Loucy (cell line): ENCODE data around the gene MAML2.

ENCODE experiments used
- H2AFZ ChIP-seq: fragments of 200-600 bp; sonication (generic); 2 replicates; pipeline ENCODE4 v1.6.0; 2016; ENCODE audit warnings: antibody characterized with exemption, mild to moderate bottlenecking, low read length, moderate library complexity
- H3F3A ChIP-seq: fragments of 200-600 bp; 2 replicates; pipeline ENCODE4 v1.6.0; 2016; ENCODE audit warnings: antibody characterized with exemption, low read depth, mild to moderate bottlenecking
- H3K27me3 ChIP-seq: fragments of 200-600 bp; sonication (generic); 2 replicates; pipeline ENCODE4 v1.6.1; 2014; ENCODE audit warnings: low read length, mild to moderate bottlenecking; ENCODE audit not compliant: insufficient read depth, poor library complexity, severe bottlenecking
- H3K36me3 ChIP-seq: fragments of 200-600 bp; sonication (generic); 2 replicates; pipeline ENCODE4 v1.6.1; 2016; ENCODE audit warnings: low read length; ENCODE audit not compliant: insufficient read depth
- H3K4me1 ChIP-seq: fragments of 200-600 bp; sonication (generic); 2 replicates; pipeline ENCODE4 v1.5.1; 2014; ENCODE audit warnings: low read length, mild to moderate bottlenecking; ENCODE audit not compliant: insufficient read depth, poor library complexity, severe bottlenecking
- H3K4me2 ChIP-seq: fragments of 200-600 bp; sonication (generic); 2 replicates; pipeline ENCODE4 v1.6.0; 2014; ENCODE audit warnings: antibody characterized with exemption, low read length, low read depth, mild to moderate bottlenecking; ENCODE audit not compliant: poor library complexity, severe bottlenecking
- H3K4me3 ChIP-seq: fragments of 200-600 bp; sonication (generic); 2 replicates; pipeline ENCODE4 v1.5.1; 2014; ENCODE audit warnings: low read length, mild to moderate bottlenecking, mixed read lengths; ENCODE audit not compliant: poor library complexity, severe bottlenecking
- H3K79me2 ChIP-seq: fragments of 200-600 bp; sonication (generic); 2 replicates; pipeline ENCODE4 v1.6.1; 2014; ENCODE audit warnings: low read length; ENCODE audit not compliant: insufficient read depth
- H3K9ac ChIP-seq: fragments of 200-600 bp; sonication (generic); 2 replicates; pipeline ENCODE4 v1.6.0; 2014; ENCODE audit warnings: mild to moderate bottlenecking, low read depth, low read length, moderate library complexity; ENCODE audit not compliant: poor library complexity, severe bottlenecking
- H3K9me2 ChIP-seq: fragments of 200-600 bp; sonication (generic); replicated peaks from 2 replicates; pipeline ENCODE4 v1.6.1; 2016; ENCODE audit warnings: low read depth, low read length, mixed read lengths
- H3K9me3 ChIP-seq: fragments of 200-600 bp; sonication (generic); 2 replicates; pipeline ENCODE4 v1.6.1; 2014; ENCODE audit warnings: mild to moderate bottlenecking, antibody characterized with exemption, low read length, low read depth; ENCODE audit not compliant: insufficient read depth
- H4K20me1 ChIP-seq: fragments of 200-600 bp; sonication (generic); 2 replicates; pipeline ENCODE4 v1.6.0; 2014; ENCODE audit warnings: antibody characterized with exemption, low read length, mild to moderate bottlenecking; ENCODE audit not compliant: insufficient read depth, poor library complexity, severe bottlenecking
- EZH2phosphoT487 ChIP-seq: fragments of 200-600 bp; IDR thresholded peaks from 2 replicates; pipeline ENCODE4 v1.6.1; 2018; ENCODE audit warnings: antibody characterized with exemption, mild to moderate bottlenecking, moderate library complexity, borderline replicate concordance
- TF ChIP-seq, protein P1 (sequence below): fragments of 200-600 bp; sonication (generic); conservative IDR thresholded peaks from 2 replicates; pipeline ENCODE4 v1.5.1; 2014; ENCODE audit warnings: mild to moderate bottlenecking, antibody characterized with exemption, low read length

The MAML2 gene

DNA sequence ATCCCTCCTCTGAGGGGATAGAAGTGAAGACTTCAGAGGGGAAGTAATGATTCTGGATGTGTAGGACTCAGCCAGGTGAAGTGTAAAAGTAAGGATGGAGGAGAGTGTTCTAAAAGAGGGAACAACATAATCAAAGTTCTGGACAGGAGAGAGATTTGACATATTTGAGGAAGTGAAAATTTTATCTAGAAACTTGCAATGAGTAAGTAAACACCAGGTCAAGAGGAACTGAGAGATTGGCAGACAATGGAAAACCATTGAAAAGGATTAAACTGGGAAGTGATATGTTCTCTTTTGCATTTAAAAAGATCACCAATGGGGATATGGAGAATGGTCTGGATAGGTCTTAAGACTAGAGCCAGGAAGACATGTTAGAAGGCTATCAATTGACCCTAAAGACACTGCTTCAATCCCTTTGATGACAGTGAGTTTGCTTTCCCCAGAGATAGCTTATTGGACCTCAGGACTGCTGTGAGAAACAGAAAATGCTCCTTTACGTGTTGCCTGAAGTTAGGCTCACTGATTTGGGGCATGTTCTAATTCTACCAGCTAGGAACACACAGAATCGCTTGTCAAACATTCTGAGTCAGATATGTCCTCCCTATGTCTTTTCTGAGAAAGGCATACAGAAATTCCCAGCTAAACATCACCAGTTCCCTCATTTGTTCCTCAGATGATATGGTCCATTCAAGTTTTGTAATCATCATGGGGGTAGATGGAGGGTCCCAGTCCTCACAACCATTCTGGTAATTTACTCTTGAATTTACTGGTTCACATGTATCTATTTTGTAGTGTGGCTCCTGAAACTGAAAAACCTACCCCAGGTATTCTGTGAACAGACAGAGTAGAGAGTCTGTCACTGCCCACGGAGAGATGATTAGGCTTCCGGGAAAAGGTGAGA, 144.9 kb downstream of the MAML2 start:
- Histone ChIP-seq H3K79me2 (no peaks in the 10 kb centered on the region), H3K36me3 (no peaks in the 10 kb centered on the region), H4K20me1 (no peaks in the 10 kb centered on the region), H3K4me1 (peaks cover 12% of the 10 kb centered on the region), H3K4me3 (no peak overlapping the region), H3K4me2 (no peak overlapping the region), H3K9ac (no peak overlapping the region), H3K9me2 (no peaks in the 10 kb centered on the region), H3K27me3 (no peaks in the 10 kb centered on the region), H3K9me3 (no peaks in the 10 kb centered on the region), H2AFZ (peak overlapping the region; percentile 28; the same call in 1 of the 2 replicates), H3F3A (no peaks in the 10 kb centered on the region)
- no peak for TF ChIP-seq EZH2phosphoT487

DNA sequence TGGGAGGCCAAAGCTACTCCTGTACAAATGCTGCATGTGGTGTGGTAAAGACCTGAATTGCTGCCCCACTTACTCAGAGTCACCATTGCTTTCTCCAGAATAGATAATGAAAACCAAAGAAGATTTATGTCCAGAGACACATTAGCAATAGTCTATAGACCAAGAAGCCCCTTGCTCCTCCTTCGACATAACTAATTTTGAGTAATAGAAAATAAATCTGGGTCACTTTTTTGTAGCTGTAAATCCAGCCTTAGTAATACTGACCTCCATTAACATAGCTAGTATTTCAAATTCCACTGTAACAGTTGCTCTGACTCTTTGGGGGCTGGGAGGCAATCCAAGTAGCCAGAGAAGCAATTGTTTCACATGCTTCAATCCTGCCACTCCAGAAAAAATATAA, 145.9 kb downstream of the MAML2 start:
- H3K79me2 ChIP-seq = no peaks in the 10 kb centered on the region
- H3K4me2 ChIP-seq = no peak overlapping the region

DNA sequence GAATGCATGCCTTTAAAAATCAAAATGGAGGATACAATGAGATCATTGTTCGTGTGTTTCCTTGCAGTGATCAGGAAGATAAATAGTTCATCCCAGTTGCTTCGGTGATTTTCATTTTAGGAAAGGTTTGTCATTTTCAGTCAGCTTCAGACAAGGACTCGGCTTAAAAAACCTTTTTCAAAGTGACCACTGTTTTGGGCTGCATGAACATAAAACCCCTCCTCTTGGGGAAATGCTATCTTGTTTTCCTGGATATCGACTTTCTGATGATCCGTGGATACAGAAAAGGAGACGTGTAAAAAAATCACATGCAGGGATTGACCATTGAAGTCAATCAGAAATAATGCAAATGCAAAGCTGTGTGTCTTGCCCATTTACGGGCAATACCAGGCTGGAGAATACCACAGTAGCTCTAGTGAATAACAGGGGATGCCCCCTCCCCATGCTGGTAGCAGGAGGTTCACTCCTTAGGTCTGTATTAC, 146.8 kb downstream of the MAML2 start:
- Histone ChIP-seq H3F3A (no peaks in the 10 kb centered on the region), H3K27me3 (no peaks in the 10 kb centered on the region), H3K9me3 (no peaks in the 10 kb centered on the region), H3K4me2 (no peak overlapping the region), H2AFZ (no peak overlapping the region), H3K9me2 (no peaks in the 10 kb centered on the region), H3K4me3 (no peak overlapping the region), H3K79me2 (no peaks in the 10 kb centered on the region), H3K9ac (no peak overlapping the region), H3K36me3 (no peaks in the 10 kb centered on the region), H3K4me1 (peaks cover 12% of the 10 kb centered on the region), H4K20me1 (no peaks in the 10 kb centered on the region)
- TF ChIP-seq, protein P1, sequence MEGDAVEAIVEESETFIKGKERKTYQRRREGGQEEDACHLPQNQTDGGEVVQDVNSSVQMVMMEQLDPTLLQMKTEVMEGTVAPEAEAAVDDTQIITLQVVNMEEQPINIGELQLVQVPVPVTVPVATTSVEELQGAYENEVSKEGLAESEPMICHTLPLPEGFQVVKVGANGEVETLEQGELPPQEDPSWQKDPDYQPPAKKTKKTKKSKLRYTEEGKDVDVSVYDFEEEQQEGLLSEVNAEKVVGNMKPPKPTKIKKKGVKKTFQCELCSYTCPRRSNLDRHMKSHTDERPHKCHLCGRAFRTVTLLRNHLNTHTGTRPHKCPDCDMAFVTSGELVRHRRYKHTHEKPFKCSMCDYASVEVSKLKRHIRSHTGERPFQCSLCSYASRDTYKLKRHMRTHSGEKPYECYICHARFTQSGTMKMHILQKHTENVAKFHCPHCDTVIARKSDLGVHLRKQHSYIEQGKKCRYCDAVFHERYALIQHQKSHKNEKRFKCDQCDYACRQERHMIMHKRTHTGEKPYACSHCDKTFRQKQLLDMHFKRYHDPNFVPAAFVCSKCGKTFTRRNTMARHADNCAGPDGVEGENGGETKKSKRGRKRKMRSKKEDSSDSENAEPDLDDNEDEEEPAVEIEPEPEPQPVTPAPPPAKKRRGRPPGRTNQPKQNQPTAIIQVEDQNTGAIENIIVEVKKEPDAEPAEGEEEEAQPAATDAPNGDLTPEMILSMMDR = no peak
- TF ChIP-seq EZH2phosphoT487 = no peak

More for the DNA sequence above, 145.9 kb downstream of the MAML2 start:
- Histone ChIP-seq H3K4me1 (peaks cover 12% of the 10 kb centered on the region), H3K9ac (no peak overlapping the region), H4K20me1 (no peaks in the 10 kb centered on the region), H3K9me3 (no peaks in the 10 kb centered on the region), H3K4me3 (no peak overlapping the region), H2AFZ (no peak overlapping the region), H3K27me3 (no peaks in the 10 kb centered on the region), H3F3A (no peaks in the 10 kb centered on the region), H3K9me2 (no peaks in the 10 kb centered on the region), H3K36me3 (no peaks in the 10 kb centered on the region)
- TF ChIP-seq EZH2phosphoT487 = no peak
- TF ChIP-seq, protein P1 = no peak
